Myometrial cell (primary cell): ENCODE measurements around the gene CLCA4. TPM values are rescaled to one million over a fixed set of nuclear protein-coding genes. Genes with fewer than 3 reads are reported as not detected.

Experiments used
- total RNA-seq: library from RNA; depleted of rRNA; stranded (reverse); fragments of >200 nt; gene quantifications from 2 replicates; pipeline ENCODE4 v1.2.3, GENCODE V29; 2015

Gene CLCA4, protein sequence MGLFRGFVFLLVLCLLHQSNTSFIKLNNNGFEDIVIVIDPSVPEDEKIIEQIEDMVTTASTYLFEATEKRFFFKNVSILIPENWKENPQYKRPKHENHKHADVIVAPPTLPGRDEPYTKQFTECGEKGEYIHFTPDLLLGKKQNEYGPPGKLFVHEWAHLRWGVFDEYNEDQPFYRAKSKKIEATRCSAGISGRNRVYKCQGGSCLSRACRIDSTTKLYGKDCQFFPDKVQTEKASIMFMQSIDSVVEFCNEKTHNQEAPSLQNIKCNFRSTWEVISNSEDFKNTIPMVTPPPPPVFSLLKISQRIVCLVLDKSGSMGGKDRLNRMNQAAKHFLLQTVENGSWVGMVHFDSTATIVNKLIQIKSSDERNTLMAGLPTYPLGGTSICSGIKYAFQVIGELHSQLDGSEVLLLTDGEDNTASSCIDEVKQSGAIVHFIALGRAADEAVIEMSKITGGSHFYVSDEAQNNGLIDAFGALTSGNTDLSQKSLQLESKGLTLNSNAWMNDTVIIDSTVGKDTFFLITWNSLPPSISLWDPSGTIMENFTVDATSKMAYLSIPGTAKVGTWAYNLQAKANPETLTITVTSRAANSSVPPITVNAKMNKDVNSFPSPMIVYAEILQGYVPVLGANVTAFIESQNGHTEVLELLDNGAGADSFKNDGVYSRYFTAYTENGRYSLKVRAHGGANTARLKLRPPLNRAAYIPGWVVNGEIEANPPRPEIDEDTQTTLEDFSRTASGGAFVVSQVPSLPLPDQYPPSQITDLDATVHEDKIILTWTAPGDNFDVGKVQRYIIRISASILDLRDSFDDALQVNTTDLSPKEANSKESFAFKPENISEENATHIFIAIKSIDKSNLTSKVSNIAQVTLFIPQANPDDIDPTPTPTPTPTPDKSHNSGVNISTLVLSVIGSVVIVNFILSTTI
- total RNA-seq = not detected in 2 replicates

DNA sequence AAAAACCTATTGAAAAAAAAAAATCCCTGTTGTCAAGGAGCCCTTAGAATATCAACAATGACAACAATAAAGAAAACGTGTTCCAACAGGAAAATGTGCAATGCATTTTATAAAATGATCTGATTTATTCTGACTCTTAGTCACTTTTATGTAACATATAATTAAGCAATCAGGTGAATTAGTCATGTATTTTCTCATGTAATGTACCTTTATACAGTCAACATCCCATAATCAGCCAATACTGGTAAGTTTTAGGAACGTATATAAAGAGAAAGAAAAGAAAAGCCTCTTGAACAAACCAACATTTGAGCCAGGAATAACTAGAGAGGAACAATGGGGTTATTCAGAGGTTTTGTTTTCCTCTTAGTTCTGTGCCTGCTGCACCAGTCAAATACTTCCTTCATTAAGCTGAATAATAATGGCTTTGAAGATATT is at the start of gene CLCA4:
Gene CLCA4, plus strand, starts transcription at position 292 of the 435 bp plus-strand sequence. Its CDS starts 42 bp downstream, at position 334.

Other genes with a start within 250 kb of the CLCA4 start
- gene ODF2L, start 150.8 kb upstream of the CLCA4 start, total RNA-seq = 11.8 and 25.2 TPM in 2 replicates
- under 0.01 TPM in 1 of 2 replicates, not detected in the other for gene CLCA2, start 122.9 kb upstream of the CLCA4 start, total RNA-seq
- gene CLCA1, start 78.2 kb upstream of the CLCA4 start, total RNA-seq = not detected in 2 replicates
- 33.7 and 40.6 TPM in 2 replicates for gene SH3GLB1, start 157.5 kb downstream of the CLCA4 start, total RNA-seq